Subcutaneous adipose tissue (tissue), 4 donors: ENCODE measurements around the gene TOR1AIP1. TPM values are rescaled to one million over a fixed set of nuclear protein-coding genes. Genes with fewer than 3 reads are reported as not detected.

ENCODE experiments used
- total RNA-seq, 4 donors: library from RNA; depleted of rRNA; stranded (reverse); fragments of >200 nt; gene quantifications; one replicate each; pipeline ENCODE4 v1.1.0, GENCODE V29; 2016
- TF ChIP-seq, protein P1 (sequence below): fragments of 450-650 bp; IDR thresholded peaks from one replicate; pipeline ENCODE4 v1.5.1; 2016; ENCODE audit warnings: low read depth, mild to moderate bottlenecking, control low read depth, antibody characterized with exemption, moderate library complexity

Gene TOR1AIP1, protein sequence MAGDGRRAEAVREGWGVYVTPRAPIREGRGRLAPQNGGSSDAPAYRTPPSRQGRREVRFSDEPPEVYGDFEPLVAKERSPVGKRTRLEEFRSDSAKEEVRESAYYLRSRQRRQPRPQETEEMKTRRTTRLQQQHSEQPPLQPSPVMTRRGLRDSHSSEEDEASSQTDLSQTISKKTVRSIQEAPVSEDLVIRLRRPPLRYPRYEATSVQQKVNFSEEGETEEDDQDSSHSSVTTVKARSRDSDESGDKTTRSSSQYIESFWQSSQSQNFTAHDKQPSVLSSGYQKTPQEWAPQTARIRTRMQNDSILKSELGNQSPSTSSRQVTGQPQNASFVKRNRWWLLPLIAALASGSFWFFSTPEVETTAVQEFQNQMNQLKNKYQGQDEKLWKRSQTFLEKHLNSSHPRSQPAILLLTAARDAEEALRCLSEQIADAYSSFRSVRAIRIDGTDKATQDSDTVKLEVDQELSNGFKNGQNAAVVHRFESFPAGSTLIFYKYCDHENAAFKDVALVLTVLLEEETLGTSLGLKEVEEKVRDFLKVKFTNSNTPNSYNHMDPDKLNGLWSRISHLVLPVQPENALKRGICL
- total RNA-seq = 10 to 100 TPM; 68.5 to 97.1 (median 77.9) TPM

DNA sequence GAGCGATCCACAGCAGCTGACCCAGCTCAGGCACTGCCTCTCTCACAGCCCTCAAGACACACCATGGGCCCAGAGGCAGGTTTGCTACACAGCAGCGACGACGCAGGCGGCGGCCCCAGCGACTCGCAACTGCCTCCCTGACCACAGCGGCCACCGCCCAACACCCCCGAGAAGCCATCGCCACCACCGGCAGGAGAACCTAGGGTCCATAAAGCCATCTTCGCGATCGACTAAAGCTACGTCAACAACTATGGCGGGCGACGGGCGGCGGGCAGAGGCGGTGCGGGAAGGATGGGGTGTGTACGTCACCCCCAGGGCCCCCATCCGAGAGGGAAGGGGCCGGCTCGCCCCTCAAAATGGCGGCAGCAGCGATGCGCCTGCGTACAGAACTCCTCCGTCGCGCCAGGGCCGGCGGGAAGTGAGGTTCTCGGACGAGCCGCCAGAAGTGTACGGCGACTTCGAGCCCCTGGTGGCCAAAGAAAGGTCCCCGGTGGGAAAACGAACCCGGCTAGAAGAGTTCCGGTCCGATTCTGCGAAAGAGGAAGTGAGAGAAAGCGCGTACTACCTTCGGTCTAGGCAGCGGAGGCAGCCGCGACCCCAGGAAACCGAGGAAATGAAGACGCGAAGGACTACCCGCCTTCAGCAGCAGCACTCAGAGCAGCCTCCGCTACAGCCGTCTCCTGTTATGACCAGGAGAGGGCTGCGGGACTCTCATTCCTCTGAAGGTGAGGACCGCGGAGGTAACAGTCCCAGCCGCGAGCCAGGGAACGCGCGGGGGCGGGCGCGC lies at the start of gene TOR1AIP1:
TOR1AIP1 (plus strand) TSS at position 33 of the 787 bp plus-strand sequence; CDS start at position 251, 218 bp downstream.
- TF ChIP-seq, protein P1, sequence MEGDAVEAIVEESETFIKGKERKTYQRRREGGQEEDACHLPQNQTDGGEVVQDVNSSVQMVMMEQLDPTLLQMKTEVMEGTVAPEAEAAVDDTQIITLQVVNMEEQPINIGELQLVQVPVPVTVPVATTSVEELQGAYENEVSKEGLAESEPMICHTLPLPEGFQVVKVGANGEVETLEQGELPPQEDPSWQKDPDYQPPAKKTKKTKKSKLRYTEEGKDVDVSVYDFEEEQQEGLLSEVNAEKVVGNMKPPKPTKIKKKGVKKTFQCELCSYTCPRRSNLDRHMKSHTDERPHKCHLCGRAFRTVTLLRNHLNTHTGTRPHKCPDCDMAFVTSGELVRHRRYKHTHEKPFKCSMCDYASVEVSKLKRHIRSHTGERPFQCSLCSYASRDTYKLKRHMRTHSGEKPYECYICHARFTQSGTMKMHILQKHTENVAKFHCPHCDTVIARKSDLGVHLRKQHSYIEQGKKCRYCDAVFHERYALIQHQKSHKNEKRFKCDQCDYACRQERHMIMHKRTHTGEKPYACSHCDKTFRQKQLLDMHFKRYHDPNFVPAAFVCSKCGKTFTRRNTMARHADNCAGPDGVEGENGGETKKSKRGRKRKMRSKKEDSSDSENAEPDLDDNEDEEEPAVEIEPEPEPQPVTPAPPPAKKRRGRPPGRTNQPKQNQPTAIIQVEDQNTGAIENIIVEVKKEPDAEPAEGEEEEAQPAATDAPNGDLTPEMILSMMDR = no peak

DNA sequence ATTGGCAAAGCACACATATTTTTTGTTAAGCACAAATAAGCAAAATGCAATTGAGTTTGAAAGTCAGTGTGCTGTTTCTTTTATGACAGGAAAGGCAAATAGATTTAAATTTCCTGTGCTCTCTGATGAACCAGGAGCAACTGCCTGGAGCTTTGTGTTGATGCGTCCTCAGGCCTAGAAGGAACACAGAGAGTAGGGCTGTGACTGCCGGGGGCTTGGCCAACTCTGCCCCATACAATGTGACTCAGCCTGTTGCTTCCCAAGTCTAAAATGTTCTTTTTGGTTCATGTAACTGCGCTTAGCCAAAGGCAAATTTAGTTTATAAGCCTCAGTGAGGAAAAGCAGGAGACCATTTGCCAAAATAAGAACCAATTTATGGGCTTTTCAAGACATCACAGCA lies 42.0 kb upstream of the TOR1AIP1 start:
- TF ChIP-seq, protein P1 = no peak

DNA sequence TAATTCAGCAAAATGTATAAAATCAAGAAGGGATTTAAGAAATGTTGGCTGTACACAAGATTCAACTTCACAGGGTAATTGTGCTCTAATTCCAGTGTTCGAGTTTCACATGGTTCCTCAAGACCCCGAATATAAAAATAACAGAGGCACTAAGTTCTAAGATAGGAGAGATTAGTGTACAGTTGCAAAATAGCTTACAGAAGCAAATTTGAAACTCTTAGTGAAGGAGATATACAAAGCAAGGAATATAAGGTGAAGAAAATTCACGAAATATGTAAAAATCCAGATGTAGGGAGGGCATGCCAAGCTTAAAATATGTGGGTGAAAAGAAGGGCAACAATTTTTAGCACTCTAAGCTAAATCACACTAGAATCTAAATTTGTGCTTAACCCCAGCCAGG lies 33.9 kb upstream of the TOR1AIP1 start:
- TF ChIP-seq, protein P1 = no peak

DNA sequence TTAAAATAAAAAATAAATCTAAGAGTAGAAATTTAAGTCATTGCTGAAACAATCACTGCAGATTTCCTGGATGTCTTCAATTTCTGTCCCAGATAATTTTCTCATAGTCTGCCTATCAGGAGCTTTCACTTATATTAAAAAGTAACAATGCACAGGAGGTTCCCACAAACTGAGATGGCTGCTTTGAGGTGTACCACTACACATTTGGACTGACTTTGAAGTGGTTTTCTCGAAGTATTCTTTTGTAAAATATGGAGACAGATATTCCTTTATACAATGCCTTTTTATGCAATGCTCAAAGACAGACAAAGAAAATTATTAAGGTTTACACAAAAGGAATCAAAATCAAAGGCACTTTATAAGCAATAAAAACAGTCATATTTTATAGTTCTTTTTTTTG lies 29.0 kb upstream of the TOR1AIP1 start:
- TF ChIP-seq, protein P1 = no peak

DNA sequence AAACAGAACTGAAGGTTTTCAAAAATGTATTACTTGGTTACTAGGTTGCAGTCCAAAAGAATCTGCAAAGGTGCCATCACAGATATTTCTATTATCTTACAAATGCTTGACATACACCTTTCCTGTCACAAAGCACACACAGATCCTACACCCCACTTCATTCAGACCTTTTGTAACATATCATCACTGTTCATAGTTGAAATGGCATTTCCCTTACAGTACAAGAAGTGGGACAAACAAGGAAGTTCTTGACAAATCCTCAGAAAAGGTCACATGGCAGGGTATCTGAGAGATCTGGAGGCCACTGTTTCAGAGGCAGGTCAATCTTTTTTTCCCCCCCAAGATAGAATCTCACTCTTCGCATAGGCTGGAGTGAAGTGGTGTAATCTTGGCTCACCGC lies 25.8 kb upstream of the TOR1AIP1 start:
- TF ChIP-seq, protein P1 = no peak

DNA sequence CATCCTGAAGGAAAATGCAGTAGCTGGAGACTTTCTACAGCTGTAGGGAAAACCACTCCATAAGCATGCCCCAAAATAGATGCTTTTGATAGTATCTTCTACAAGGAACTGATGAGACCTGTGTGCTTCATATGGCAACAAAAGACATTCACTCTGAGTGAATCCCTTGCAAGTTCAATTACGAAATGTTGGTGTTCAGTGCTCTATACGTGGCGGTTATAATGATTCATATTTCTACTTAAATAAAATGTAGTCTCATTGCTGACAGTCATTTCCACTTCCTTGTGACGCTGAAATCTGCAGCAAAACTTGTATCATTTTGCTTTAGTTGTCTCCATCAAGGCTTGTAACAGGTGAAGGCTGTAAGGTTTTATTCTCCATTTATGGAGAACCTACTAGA lies 25.1 kb upstream of the TOR1AIP1 start:
- TF ChIP-seq, protein P1 = no peak

DNA sequence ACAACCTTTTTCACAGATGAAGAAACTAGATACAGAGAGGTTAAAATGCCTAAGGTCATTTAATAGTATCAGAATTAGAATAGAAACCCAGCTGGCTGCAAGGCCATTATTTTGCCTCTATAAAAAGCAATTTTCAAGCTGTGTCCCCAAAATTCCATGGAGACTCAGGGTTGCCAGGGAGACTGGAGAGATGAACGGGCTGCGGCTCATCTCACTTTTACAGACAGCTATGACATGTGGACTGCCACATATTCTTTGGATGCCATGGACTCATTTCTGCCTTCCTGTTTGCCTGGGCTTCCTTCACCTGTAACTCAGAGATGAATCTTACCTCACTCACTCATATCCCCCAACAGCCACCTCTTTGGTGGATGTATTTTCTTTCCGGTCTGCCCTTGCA lies 21.4 kb upstream of the TOR1AIP1 start:
- TF ChIP-seq, protein P1 = no peak
